Lung (tissue), 12 donors: ENCODE data around the gene NXNL1. TPM values are rescaled to one million over a fixed set of nuclear protein-coding genes. Genes with fewer than 3 reads are reported as not detected.

ENCODE experiments used
- ATAC-seq: fragments of 200-7000 bp; cut with Tn5 transposase; one replicate; pipeline ENCODE4 v1.9.1; 2020; ENCODE audit warnings: moderate number of reproducible peaks; ENCODE audit not compliant: insufficient read depth, low FRiP score
- DNase-seq, 3 donors: peaks; one replicate each; pipeline ENCODE4 v3.0.0-alpha.2; 2013 to 2017
- H3K27ac ChIP-seq, 2 donors: one replicate each; pipeline ENCODE4 v1.5.1; 2013; ENCODE audit warnings: mild to moderate bottlenecking in 2 of 2, moderate library complexity in 2 of 2, control low read depth in 1 of 2, inconsistent platforms in 1 of 2, low read depth in 1 of 2, low read length in 1 of 2
- H3K27me3 ChIP-seq, 3 donors: one replicate each; pipeline ENCODE4 v1.5.1; 2013; ENCODE audit warnings: low read length in 2 of 3; ENCODE audit not compliant: control insufficient read depth in 3 of 3, insufficient read depth in 3 of 3
- H3K36me3 ChIP-seq, 4 donors: one replicate each; pipeline ENCODE4 v1.5.1; 2013; ENCODE audit warnings: low read length in 4 of 4, mild to moderate bottlenecking in 1 of 4, moderate library complexity in 1 of 4; ENCODE audit not compliant: control insufficient read depth in 4 of 4, insufficient read depth in 4 of 4
- H3K4me1 ChIP-seq, 5 donors: one replicate each; pipeline ENCODE4 v1.5.1; 2013; ENCODE audit warnings: low read length in 5 of 5, mild to moderate bottlenecking in 2 of 5, moderate library complexity in 1 of 5; ENCODE audit not compliant: control insufficient read depth in 5 of 5, insufficient read depth in 5 of 5
- H3K4me3 ChIP-seq: one replicate; pipeline ENCODE4 v1.5.1; 2013; ENCODE audit warnings: mild to moderate bottlenecking, control low read depth, moderate library complexity
- H3K9ac ChIP-seq, 2 donors: one replicate each; pipeline ENCODE4 v1.5.1; 2013; ENCODE audit warnings: low read length in 2 of 2, control low read depth in 1 of 2; ENCODE audit not compliant: insufficient read depth in 1 of 2
- H3K9me3 ChIP-seq, 4 donors: one replicate each; pipeline ENCODE4 v1.5.1; 2013; ENCODE audit warnings: low read length in 3 of 4, mild to moderate bottlenecking in 1 of 4, moderate library complexity in 1 of 4; ENCODE audit not compliant: control insufficient read depth in 4 of 4, insufficient read depth in 3 of 4
- CTCF ChIP-seq: IDR thresholded peaks from 2 replicates; pipeline ENCODE4 v1.5.1; 2012; ENCODE audit warnings: mild to moderate bottlenecking; ENCODE audit errors: control extremely low read depth, extremely low read depth
- WGBS, 2 donors: extraction: QIAGEN DNeasy Blood & Tissue Kit; methylation state at CpG; one replicate each; pipeline ENCODE4 v1.1.7; 2013; 5-methylcytosine and 5-hydroxymethylcytosine counted together
- polyA plus RNA-seq, 2 donors: library from polyadenylated mRNA; stranded (reverse); fragments of 200-250 nt; gene quantifications; one replicate each; pipeline ENCODE4 v1.2.1, GENCODE V29; 2013
- total RNA-seq, 2 donors: library from RNA; depleted of rRNA in 1 of 2; stranded (reverse); fragments of >200 nt in 1 of 2; gene quantifications; one replicate each; pipeline ENCODE4 v1.2.1, GENCODE V29; 2014 to 2021
- donor health status: control.
- donor health status: control.
- donor health status: Bipolar disorder and iron deficiency.
- donor health status: healthy.
- donor health status: DM: yes; HTN: yes; CAD: no.

The NXNL1 gene
- total and polyA plus RNA-seq, 4 donors, result not detected

DNA sequence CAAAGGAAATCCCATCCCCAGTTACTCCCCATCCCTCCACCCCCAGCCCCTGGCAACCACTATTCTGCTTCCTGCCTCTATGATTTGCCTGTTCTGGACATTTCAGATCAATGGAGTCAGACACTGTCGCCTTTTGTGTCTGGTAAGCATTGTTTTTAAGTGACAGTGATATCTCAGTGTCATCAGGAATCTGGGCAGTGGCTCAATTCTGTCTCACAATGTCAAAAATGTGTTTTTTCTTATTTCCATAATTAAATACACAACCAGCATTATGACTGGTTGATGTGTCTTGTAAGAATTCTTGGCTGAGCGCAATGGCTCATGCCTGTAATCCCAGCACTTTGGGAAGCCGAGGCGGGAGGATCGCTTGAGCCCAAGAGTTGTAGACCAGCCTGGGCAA, 30.6 kb upstream of the NXNL1 start:
- no peak for ATAC-seq
- no peaks in the 10 kb centered on the region for H3K9me3 ChIP-seq
- no peak overlapping the region for H3K9ac ChIP-seq
- DNase-seq, result no peak
- no peak overlapping the region for H3K4me3 ChIP-seq
- WGBS, 2 donors, result 87 to 93% methylated on average over 5 of the region's 5 CpGs
- no peak for TF ChIP-seq CTCF
- no peak overlapping the region for H3K27ac ChIP-seq
- no peaks in the 10 kb centered on the region for H3K27me3 ChIP-seq
- H3K36me3 ChIP-seq, result peaks cover 0 to 8% (median 4%) of the 10 kb centered on the region in 4 donors
- H3K4me1 ChIP-seq, result peaks cover 0 to 8% (median 0%) of the 10 kb centered on the region in 5 donors

- Histone ChIP-seq H3K4me1 (peaks cover 0 to 8% (median 0%) of the 10 kb centered on the region in 5 donors), H3K9ac (no peak overlapping the region), H3K36me3 (peaks cover 0 to 8% (median 4%) of the 10 kb centered on the region in 4 donors), H3K27ac (no peak overlapping the region), H3K9me3 (no peaks in the 10 kb centered on the region), H3K27me3 (no peaks in the 10 kb centered on the region), H3K4me3 (no peak overlapping the region)
- no peak for ATAC-seq
- no peak for DNase-seq
- 54 to 62% methylated on average over 4 of the region's 4 CpGs for WGBS, 2 donors
- no peak for TF ChIP-seq CTCF
These were observed 29.7 kb upstream of the NXNL1 start for GRCh38 chr19:17490411-17490810.

DNA sequence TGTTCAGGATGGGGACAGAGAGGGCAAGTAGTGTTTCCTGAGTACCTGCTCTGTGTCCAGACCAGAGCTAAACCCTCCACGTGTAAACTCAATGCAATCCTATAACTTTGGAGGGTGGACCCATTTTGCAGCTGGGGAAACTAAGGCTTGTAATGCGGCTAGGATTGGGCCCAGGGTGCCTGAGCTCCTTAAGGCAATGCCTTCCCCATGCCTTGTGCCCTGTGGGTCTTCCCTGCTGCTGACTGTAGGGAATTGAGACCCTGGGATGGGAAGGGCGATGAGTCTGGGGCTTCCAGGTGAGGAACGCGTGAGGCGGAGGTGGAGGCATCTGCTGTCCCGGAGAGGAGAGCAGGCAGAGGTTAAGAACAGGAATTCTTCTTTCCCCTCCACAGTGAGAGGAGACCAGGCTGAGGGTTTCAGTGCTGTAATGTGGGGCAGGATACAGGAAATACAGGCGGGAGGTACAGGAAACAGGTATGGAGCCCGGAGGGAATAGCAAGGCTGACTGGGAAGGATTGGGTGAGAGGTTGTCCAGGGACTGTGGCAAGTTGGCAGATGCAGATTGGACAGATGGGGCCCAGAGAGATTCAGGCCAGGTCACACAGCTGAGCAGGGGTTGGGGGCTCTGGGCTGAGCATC, 28.8 kb upstream of the NXNL1 start:
- Histone ChIP-seq H3K4me1 (peaks cover 0 to 8% (median 0%) of the 10 kb centered on the region in 5 donors), H3K9me3 (no peaks in the 10 kb centered on the region), H3K27ac (peak overlapping the region in 1 of 2 donors; percentile 48), H3K9ac (no peak overlapping the region), H3K4me3 (no peak overlapping the region), H3K27me3 (no peaks in the 10 kb centered on the region), H3K36me3 (peaks cover 0 to 8% (median 4%) of the 10 kb centered on the region in 4 donors)
- no peak for TF ChIP-seq CTCF
- ATAC-seq, result no peak
- WGBS, 2 donors, result 55 to 70% methylated on average over 9 of the region's 9 CpGs
- DNase-seq, result no peak
